Spleen (tissue), 7 donors: ENCODE data around the gene C1GALT1.

Experiments
- CTCF ChIP-seq, 11 experiments: fragments of 200-600 bp in 7 of 11; fragments of 450-650 bp in 4 of 11; sonication (generic) in 4 of 11; IDR thresholded peaks in 8 of 11; conservative IDR thresholded peaks in 3 of 11; 1 replicate in 7 of 11; 2 replicates in 4 of 11; pipeline versions ENCODE4 v1.4.0 to v1.8.0; 2016 to 2021; ENCODE audit warnings: antibody characterized with exemption in 11 of 11, inconsistent platforms in 4 of 11, mild to moderate bottlenecking in 1 of 11
- POLR2A ChIP-seq, 3 donors: fragments of 450-650 bp; IDR thresholded peaks; one replicate each; pipeline ENCODE4 v1.5.1; 2017; ENCODE audit warnings: antibody characterized with exemption in 3 of 3, mild to moderate bottlenecking in 1 of 3
- POLR2AphosphoS5 ChIP-seq, 3 donors: sonication (generic); formaldehyde crosslinking; IDR thresholded peaks; one replicate each; pipeline ENCODE4 v1.5.1; 2017; ENCODE audit warnings: antibody characterized with exemption in 3 of 3
- donor health status: DM: no; HTN: no; CAD: no; lungs with moderate emphysema.
- donor health status: DM: no; HTN: no; CAD: no.
- donor health status: DM: no; HTN: no; CAD: no.

- TF ChIP-seq POLR2A (IDR thresholded peaks at IDR 0.05), result no peak
- TF ChIP-seq CTCF (IDR thresholded peaks at IDR 0.05 in 8 of 11, conservative IDR thresholded peaks at IDR 0.05 in 3 of 11), result no peak
- TF ChIP-seq POLR2AphosphoS5 (IDR thresholded peaks at IDR 0.05), result no peak
Measured at GRCh38 chr7:7231000-7231399, 48.7 kb downstream of the C1GALT1 start.
